HEK293 (cell line): Measurements from ENCODE around the gene EFCC1.

ENCODE experiments used
- CTCF ChIA-PET: fragments of 350-600 bp; formaldehyde crosslinking; extraction: SDS; loops from one replicate; lab custom pipeline; 2021; ENCODE audit warnings: antibody characterized with exemption; lab: Yijun Ruan, JAX
- POLR2A ChIA-PET: fragments of 300-600 bp; formaldehyde crosslinking; extraction: SDS; loops from one replicate; lab custom pipeline; 2020; ENCODE audit warnings: antibody characterized with exemption, inconsistent platforms; lab: Yijun Ruan, JAX
- H3K27ac ChIP-seq: fragments of 200-500 bp; sonication (Bioruptor generic); 2 replicates; pipeline ENCODE4 v1.5.1; 2014; ENCODE audit warnings: low read depth, low read length, control low read depth, inconsistent platforms; ENCODE audit errors: extremely low read depth
- H3K36me3 ChIP-seq, 2 experiments: fragments of 200-500 bp in 1 of 2; sonication (Bioruptor generic) in 1 of 2; 1 replicate in 1 of 2; 2 replicates in 1 of 2; pipeline ENCODE4 v1.5.1; 2014 to 2017; ENCODE audit warnings: inconsistent platforms in 2 of 2, low read length in 2 of 2; ENCODE audit not compliant: control insufficient read depth in 2 of 2, insufficient read depth in 1 of 2
- H3K4me1 ChIP-seq: fragments of 200-500 bp; sonication (Bioruptor generic); 2 replicates; pipeline ENCODE4 v1.5.1; 2014; ENCODE audit warnings: mild to moderate bottlenecking, low read length, inconsistent platforms; ENCODE audit not compliant: control insufficient read depth, insufficient read depth
- H3K4me3 ChIP-seq: 2 replicates; pipeline ENCODE4 v1.5.1; 2011; ENCODE audit warnings: low read depth, mild to moderate bottlenecking, control low read depth, low read length, moderate library complexity
- H3K9me3 ChIP-seq: fragments of 200-500 bp; sonication (Bioruptor generic); 2 replicates; pipeline ENCODE4 v1.5.1; 2014; ENCODE audit warnings: low read depth, low read length, inconsistent platforms; ENCODE audit not compliant: control insufficient read depth, insufficient read depth
- BCL11A ChIP-seq: fragments of 450-650 bp; formaldehyde crosslinking; IDR thresholded peaks from 2 replicates; pipeline ENCODE4 v1.5.1; 2016; ENCODE audit warnings: low read depth, missing biosample characterization, missing genetic modification characterization
- HOXC10 ChIP-seq: sonication (generic); formaldehyde crosslinking; IDR thresholded peaks from 2 replicates; pipeline ENCODE4 v1.8.1; 2023; ENCODE audit warnings: mild to moderate bottlenecking, missing genetic modification reagents
- KLF17 ChIP-seq: fragments of 450-650 bp; formaldehyde crosslinking; IDR thresholded peaks from 2 replicates; pipeline ENCODE4 v1.5.1; 2016; ENCODE audit warnings: missing biosample characterization, missing genetic modification characterization
- KLF8 ChIP-seq: fragments of 450-650 bp; formaldehyde crosslinking; IDR thresholded peaks from 2 replicates; pipeline ENCODE4 v1.5.1; 2016; ENCODE audit warnings: missing biosample characterization, missing genetic modification characterization
- OSR2 ChIP-seq: fragments of 450-650 bp; formaldehyde crosslinking; IDR thresholded peaks from 2 replicates; pipeline ENCODE4 v1.5.1; 2016; ENCODE audit warnings: missing biosample characterization, missing genetic modification characterization
- SP2 ChIP-seq: fragments of 450-650 bp; formaldehyde crosslinking; IDR thresholded peaks from 2 replicates; pipeline ENCODE4 v1.5.1; 2016; ENCODE audit warnings: missing biosample characterization, missing genetic modification characterization
- ZFP37 ChIP-seq: fragments of 450-650 bp; formaldehyde crosslinking; IDR thresholded peaks from 2 replicates; pipeline ENCODE4 v1.5.1; 2016; ENCODE audit warnings: missing biosample characterization, missing genetic modification characterization
- ZFP41 ChIP-seq: fragments of 450-650 bp; formaldehyde crosslinking; IDR thresholded peaks from 2 replicates; pipeline ENCODE4 v1.5.1; 2016; ENCODE audit warnings: missing biosample characterization, missing genetic modification characterization, borderline replicate concordance
- ZNF114 ChIP-seq: fragments of 450-650 bp; formaldehyde crosslinking; IDR thresholded peaks from 2 replicates; pipeline ENCODE4 v1.5.0; 2017; ENCODE audit warnings: missing biosample characterization, missing genetic modification characterization
- ZNF174 ChIP-seq: fragments of 450-650 bp; formaldehyde crosslinking; IDR thresholded peaks from 2 replicates; pipeline ENCODE4 v1.5.0; 2017; ENCODE audit warnings: missing biosample characterization, mild to moderate bottlenecking, missing genetic modification characterization
- ZNF184 ChIP-seq: fragments of 450-650 bp; IDR thresholded peaks from 2 replicates; pipeline ENCODE4 v1.5.1; 2018; ENCODE audit warnings: missing biosample characterization, mild to moderate bottlenecking, missing genetic modification characterization
- ZNF248 ChIP-seq: fragments of 450-650 bp; formaldehyde crosslinking; IDR thresholded peaks from 2 replicates; pipeline ENCODE4 v1.5.1; 2017; ENCODE audit warnings: missing biosample characterization, missing genetic modification characterization
- ZNF366 ChIP-seq: fragments of 450-650 bp; formaldehyde crosslinking; conservative IDR thresholded peaks from 2 replicates; pipeline ENCODE4 v1.5.1; 2016; ENCODE audit warnings: missing biosample characterization, missing genetic modification characterization
- ZNF37A ChIP-seq: fragments of 450-650 bp; IDR thresholded peaks from 2 replicates; pipeline ENCODE4 v1.5.1; 2018; ENCODE audit warnings: missing biosample characterization, missing genetic modification characterization
- ZNF391 ChIP-seq: fragments of 450-650 bp; formaldehyde crosslinking; IDR thresholded peaks from 2 replicates; pipeline ENCODE4 v1.5.1; 2016; ENCODE audit warnings: low read depth, missing biosample characterization, missing genetic modification characterization, borderline replicate concordance
- ZNF394 ChIP-seq: fragments of 450-650 bp; formaldehyde crosslinking; IDR thresholded peaks from 2 replicates; pipeline ENCODE4 v1.5.1; 2016; ENCODE audit warnings: missing biosample characterization, missing genetic modification characterization, mild to moderate bottlenecking, moderate library complexity, borderline replicate concordance
- ZNF48 ChIP-seq: fragments of 450-650 bp; formaldehyde crosslinking; IDR thresholded peaks from 2 replicates; pipeline ENCODE4 v1.5.1; 2016; ENCODE audit warnings: missing biosample characterization, missing genetic modification characterization
- ZNF488 ChIP-seq: fragments of 450-650 bp; formaldehyde crosslinking; IDR thresholded peaks from 2 replicates; pipeline ENCODE4 v1.5.1; 2016; ENCODE audit warnings: missing biosample characterization, missing genetic modification characterization
- ZNF510 ChIP-seq: fragments of 450-650 bp; formaldehyde crosslinking; IDR thresholded peaks from 2 replicates; pipeline ENCODE4 v1.5.1; 2018; ENCODE audit warnings: mild to moderate bottlenecking, missing genetic modification characterization, missing biosample characterization; ENCODE audit not compliant: insufficient replicate concordance
- ZNF513 ChIP-seq: fragments of 450-650 bp; IDR thresholded peaks from 2 replicates; pipeline ENCODE4 v1.5.1; 2018; ENCODE audit warnings: missing biosample characterization, missing genetic modification characterization
- ZNF549 ChIP-seq: fragments of 450-650 bp; IDR thresholded peaks from 2 replicates; pipeline ENCODE4 v1.5.1; 2018; ENCODE audit warnings: missing biosample characterization, missing genetic modification characterization, mild to moderate bottlenecking, inconsistent platforms, moderate library complexity
- ZNF621 ChIP-seq: fragments of 450-650 bp; formaldehyde crosslinking; IDR thresholded peaks from 2 replicates; pipeline ENCODE4 v1.5.1; 2017; ENCODE audit warnings: missing biosample characterization, missing genetic modification characterization
- ZNF768 ChIP-seq: fragments of 450-650 bp; formaldehyde crosslinking; IDR thresholded peaks from 2 replicates; pipeline ENCODE4 v1.5.1; 2018; ENCODE audit warnings: missing biosample characterization, mild to moderate bottlenecking, missing genetic modification characterization
- ZNF776 ChIP-seq: fragments of 450-650 bp; formaldehyde crosslinking; IDR thresholded peaks from 2 replicates; pipeline ENCODE4 v1.5.0; 2017; ENCODE audit warnings: missing biosample characterization, missing genetic modification characterization, borderline replicate concordance
- ZXDB ChIP-seq: fragments of 450-650 bp; formaldehyde crosslinking; IDR thresholded peaks from 2 replicates; pipeline ENCODE4 v1.5.1; 2016; ENCODE audit warnings: missing biosample characterization, missing genetic modification characterization

EFCC1 gene

GRCh38 chr3:129082026-129082425 lies 80.9 kb downstream of the EFCC1 start:
- TF ChIP-seq ZNF184 (tag by site-specific recombination) (no peak), ZFP37 (tag by site-specific recombination) (no peak), HOXC10 (CRISPR knock-in tag) (no peak), ZNF248 (tag by site-specific recombination) (no peak), ZNF48 (tag by site-specific recombination) (no peak), BCL11A (tag by site-specific recombination) (no peak), KLF17 (tag by site-specific recombination) (no peak), ZFP41 (no peak), ZNF174 (tag by site-specific recombination) (no peak), ZNF621 (tag by site-specific recombination) (no peak), ZNF513 (tag by site-specific recombination) (no peak), ZXDB (no peak), ZNF549 (tag by site-specific recombination) (no peak), SP2 (tag by site-specific recombination) (no peak), ZNF488 (tag by site-specific recombination) (no peak), ZNF776 (tag by site-specific recombination) (no peak), ZNF394 (no peak)
- Histone ChIP-seq H3K9me3 (no peaks in the 10 kb centered on the region), H3K27ac (no peak overlapping the region), H3K36me3 (no peaks in the 10 kb centered on the region), H3K4me3 (no peak overlapping the region), H3K4me1 (no peaks in the 10 kb centered on the region)
- POLR2A ChIA-PET, result no interaction called here
- CTCF ChIA-PET, result interaction anchor here (1.0 kb wide), 1 partner anchor 112 kb away, joined by 4 read pairs; no protein-coding TSS in a partner anchor

- Histone ChIP-seq H3K4me1 (no peaks in the 10 kb centered on the region), H3K4me3 (no peak overlapping the region), H3K36me3 (no peaks in the 10 kb centered on the region), H3K27ac (no peak overlapping the region), H3K9me3 (no peaks in the 10 kb centered on the region)
- no peak for TF ChIP-seq ZNF768 (tag by site-specific recombination)
- TF ChIP-seq ZNF37A (tag by site-specific recombination), result no peak
- ChIA-PET POLR2A (interaction anchor here (0.6 kb wide), 1 partner anchor 19 kb away, joined by 3 read pairs; no protein-coding TSS in a partner anchor), CTCF (no interaction called here)
Observed at GRCh38 chr3:129084501-129084900, 83.4 kb downstream of the EFCC1 start.

- ChIA-PET POLR2A (no interaction called here), CTCF (no interaction called here)
- Histone ChIP-seq H3K27ac (no peak overlapping the region), H3K9me3 (no peaks in the 10 kb centered on the region), H3K36me3 (no peaks in the 10 kb centered on the region), H3K4me3 (no peak overlapping the region), H3K4me1 (no peaks in the 10 kb centered on the region)
- no peak for TF ChIP-seq ZNF114 (tag by site-specific recombination)
- TF ChIP-seq OSR2, result no peak
- no peak for TF ChIP-seq ZNF510
- no peak for TF ChIP-seq ZNF366 (tag by site-specific recombination)
- TF ChIP-seq ZNF391 (tag by site-specific recombination), result no peak
- no peak for TF ChIP-seq KLF8
- no peak for TF ChIP-seq ZXDB
Observed at GRCh38 chr3:129085165-129085715, 84.1 kb downstream of the EFCC1 start.
